Uterus (tissue), 4 donors: ENCODE data around the gene LEFTY1. TPM values are rescaled to one million over a fixed set of nuclear protein-coding genes. Genes with fewer than 3 reads are reported as not detected.

Source experiments
- DNase-seq, 2 donors: peaks; one replicate each; pipeline ENCODE4 v3.0.0-alpha.2; 2019 to 2020
- H3K27ac ChIP-seq, 2 donors: fragments of 200-600 bp; sonication (generic); 1 replicate in 1 of 2; 2 replicates in 1 of 2; pipeline ENCODE4 v1.5.1; 2016 to 2018
- H3K27me3 ChIP-seq, 2 donors: fragments of 200-600 bp; sonication (generic); one replicate each; pipeline ENCODE4 v1.5.1; 2018 to 2019; ENCODE audit warnings: control low read depth in 1 of 2
- H3K36me3 ChIP-seq, 2 donors: fragments of 200-600 bp; sonication (generic); one replicate each; pipeline ENCODE4 v1.5.1; 2019; ENCODE audit warnings: control low read depth in 1 of 2
- H3K4me1 ChIP-seq, 2 donors: fragments of 200-600 bp; sonication (generic); one replicate each; pipeline ENCODE4 v1.5.1; 2018 to 2019; ENCODE audit warnings: control low read depth in 1 of 2
- H3K4me3 ChIP-seq, 2 donors: fragments of 200-600 bp; sonication (generic); 1 replicate in 1 of 2; 2 replicates in 1 of 2; pipeline ENCODE4 v1.5.1; 2018 to 2019; ENCODE audit warnings: mild to moderate bottlenecking in 1 of 2
- H3K9me3 ChIP-seq, 2 donors: fragments of 200-600 bp; sonication (generic); one replicate each; pipeline ENCODE4 v1.5.1; 2019; ENCODE audit warnings: control low read depth in 1 of 2
- POLR2A ChIP-seq, 2 donors: fragments of 450-650 bp; IDR thresholded peaks; one replicate each; pipeline ENCODE4 v1.6.1; 2016; ENCODE audit warnings: antibody characterized with exemption in 2 of 2, mild to moderate bottlenecking in 1 of 2, moderate library complexity in 1 of 2
- intact Hi-C: fragments of 100-400 bp; cut with DNase I; formaldehyde crosslinking; loops from one replicate; pipeline ENCODE4 v1.15.1; 2023; ENCODE audit warnings: low total_unique reads
- total RNA-seq, 4 donors: library from RNA; depleted of rRNA in 3 of 4; stranded (reverse); fragments of >200 nt in 3 of 4; gene quantifications; one replicate each; pipeline versions ENCODE4 v1.1.0 to v1.2.4, GENCODE V29; 2014 to 2023
- TF ChIP-seq, protein P1 (sequence below), 4 experiments: fragments of 200-600 bp in 2 of 4; fragments of 450-650 bp in 2 of 4; sonication (generic) in 2 of 4; IDR thresholded peaks; one replicate each; pipeline ENCODE4 v1.5.1; 2016 to 2019; ENCODE audit warnings: antibody characterized with exemption in 4 of 4, mild to moderate bottlenecking in 2 of 4, moderate library complexity in 1 of 4
- donor health status: DM: yes; HTN: yes; CAD: no.

LEFTY1 gene
- total RNA-seq, 4 donors from 2014 or later, result 1.1 to 3.5 TPM; not detected in 2

GRCh38 chr1:225892307-225892706, 3.4 kb upstream of the LEFTY1 start:
- no peaks in the 10 kb centered on the region for H3K9me3 ChIP-seq
- H3K4me1 ChIP-seq, result no peaks in the 10 kb centered on the region
- DNase-seq, result no peak
- TF ChIP-seq, protein P1, sequence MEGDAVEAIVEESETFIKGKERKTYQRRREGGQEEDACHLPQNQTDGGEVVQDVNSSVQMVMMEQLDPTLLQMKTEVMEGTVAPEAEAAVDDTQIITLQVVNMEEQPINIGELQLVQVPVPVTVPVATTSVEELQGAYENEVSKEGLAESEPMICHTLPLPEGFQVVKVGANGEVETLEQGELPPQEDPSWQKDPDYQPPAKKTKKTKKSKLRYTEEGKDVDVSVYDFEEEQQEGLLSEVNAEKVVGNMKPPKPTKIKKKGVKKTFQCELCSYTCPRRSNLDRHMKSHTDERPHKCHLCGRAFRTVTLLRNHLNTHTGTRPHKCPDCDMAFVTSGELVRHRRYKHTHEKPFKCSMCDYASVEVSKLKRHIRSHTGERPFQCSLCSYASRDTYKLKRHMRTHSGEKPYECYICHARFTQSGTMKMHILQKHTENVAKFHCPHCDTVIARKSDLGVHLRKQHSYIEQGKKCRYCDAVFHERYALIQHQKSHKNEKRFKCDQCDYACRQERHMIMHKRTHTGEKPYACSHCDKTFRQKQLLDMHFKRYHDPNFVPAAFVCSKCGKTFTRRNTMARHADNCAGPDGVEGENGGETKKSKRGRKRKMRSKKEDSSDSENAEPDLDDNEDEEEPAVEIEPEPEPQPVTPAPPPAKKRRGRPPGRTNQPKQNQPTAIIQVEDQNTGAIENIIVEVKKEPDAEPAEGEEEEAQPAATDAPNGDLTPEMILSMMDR (IDR thresholded peaks at IDR 0.05), result no peak
- H3K36me3 ChIP-seq, result no peaks in the 10 kb centered on the region
- no peak overlapping the region for H3K27ac ChIP-seq
- no peak overlapping the region for H3K4me3 ChIP-seq
- intact Hi-C loops, result no loop called here
- no peaks in the 10 kb centered on the region for H3K27me3 ChIP-seq

GRCh38 chr1:225891229-225891972, 2.5 kb upstream of the LEFTY1 start:
- Histone ChIP-seq H3K4me1 (no peaks in the 10 kb centered on the region), H3K9me3 (no peaks in the 10 kb centered on the region), H3K27ac (no peak overlapping the region), H3K36me3 (no peaks in the 10 kb centered on the region), H3K4me3 (no peak overlapping the region), H3K27me3 (no peaks in the 10 kb centered on the region)
- no peak for DNase-seq
- TF ChIP-seq, protein P1 (IDR thresholded peaks at IDR 0.05), result no peak
- TF ChIP-seq POLR2A (IDR thresholded peaks at IDR 0.05), result no peak
- intact Hi-C loops, result no loop called here

- intact Hi-C loops, result no loop called here
- Histone ChIP-seq H3K27me3 (no peaks in the 10 kb centered on the region), H3K36me3 (no peaks in the 10 kb centered on the region), H3K27ac (no peak overlapping the region), H3K4me3 (no peak overlapping the region), H3K9me3 (no peaks in the 10 kb centered on the region), H3K4me1 (no peaks in the 10 kb centered on the region)
- no peak for TF ChIP-seq POLR2A (IDR thresholded peaks at IDR 0.05)
- TF ChIP-seq, protein P1 (IDR thresholded peaks at IDR 0.05), result no peak
- no peak for DNase-seq
Observed at GRCh38 chr1:225890346-225891228, 1.6 kb upstream of the LEFTY1 start.

- Histone ChIP-seq H3K36me3 (no peaks in the 10 kb centered on the region), H3K27ac (no peak overlapping the region), H3K4me1 (no peaks in the 10 kb centered on the region), H3K9me3 (no peaks in the 10 kb centered on the region), H3K27me3 (no peaks in the 10 kb centered on the region), H3K4me3 (no peak overlapping the region)
- TF ChIP-seq, protein P1 (IDR thresholded peaks at IDR 0.05), result no peak
- TF ChIP-seq POLR2A (IDR thresholded peaks at IDR 0.05), result no peak
- no peak for DNase-seq
- intact Hi-C loops, result no loop called here
Observed at GRCh38 chr1:225889743-225890142, 797 bp upstream of the LEFTY1 start.
